Esophagus squamous epithelium (tissue), 4 donors: ENCODE data around the gene BGLAP.

Experiments
- CTCF ChIP-seq, 6 experiments: fragments of 450-650 bp in 4 of 6; fragments of 200-600 bp in 2 of 6; sonication (generic) in 2 of 6; IDR thresholded peaks; one replicate each; pipeline ENCODE4 v1.5.1; 2016 to 2019; ENCODE audit warnings: antibody characterized with exemption in 6 of 6, mild to moderate bottlenecking in 4 of 6, moderate library complexity in 4 of 6
- POLR2A ChIP-seq, 4 donors: fragments of 450-650 bp; IDR thresholded peaks; one replicate each; pipeline ENCODE4 v1.6.1; 2017; ENCODE audit warnings: antibody characterized with exemption in 4 of 4, mild to moderate bottlenecking in 4 of 4, moderate library complexity in 3 of 4

GRCh38 chr1:156232201-156232894 lies 9.6 kb upstream of the BGLAP start:
- TF ChIP-seq CTCF (IDR thresholded peaks at IDR 0.05) (no peak), POLR2A (IDR thresholded peaks at IDR 0.05) (no peak)
